ENCODE measurements around the gene TMEM156. TPM values are rescaled to one million over a fixed set of nuclear protein-coding genes. Genes with fewer than 3 reads are reported as not detected.

TMEM156 gene
- total and polyA plus RNA-seq, 2 donors (not counting 3 experiments of a cell fraction or from before 2014, with no cell fraction given) = 0.39 to 1.00 TPM

- Histone ChIP-seq H4K20me1 (replicated peaks; ENCODE audit: control insufficient read depth, extremely low read depth, insufficient read depth, low read length) (no peaks in the 10 kb centered on the region), H3K9me3 (replicated peaks; ENCODE audit: control insufficient read depth, insufficient read depth, low read length) (no peaks in the 10 kb centered on the region), H3K36me3 (ENCODE audit: control insufficient read depth in 2 of 2, extremely low read depth in 1 of 2, insufficient read depth in 2 of 2, low read length in 2 of 2) (no peaks in the 10 kb centered on the region), H2AFZ (ENCODE audit: low read depth, low read length) (no peak overlapping the region), H3K4me3 (replicated peaks in 1 of 3; ENCODE audit: insufficient read depth in 1 of 3, low read depth in 1 of 3, low read length in 3 of 3) (no peak overlapping the region), H3K79me2 (ENCODE audit: control insufficient read depth, insufficient read depth, low read length) (peaks cover 10% of the 10 kb centered on the region), H3K4me1 (ENCODE audit: control insufficient read depth, extremely low read depth, insufficient read depth, low read length) (peaks cover 10% of the 10 kb centered on the region), H3K27ac (ENCODE audit: insufficient read depth, low read depth, low read length) (no peak overlapping the region), H3K27me3 (ENCODE audit: control insufficient read depth in 2 of 2, insufficient read depth in 2 of 2, low read length in 2 of 2) (no peaks in the 10 kb centered on the region), H3K9ac (replicated peaks; ENCODE audit: extremely low read depth, insufficient read depth, low read length) (no peak overlapping the region), H3K9me1 (replicated peaks; ENCODE audit: control insufficient read depth, extremely low read depth, insufficient read depth, low read length) (no peaks in the 10 kb centered on the region), H3K4me2 (ENCODE audit: insufficient read depth, low read length) (no peak overlapping the region)
- intact Hi-C loops (cut with micrococcal nuclease) = no loop called here
- dilution Hi-C loops (cut with MboI; ENCODE audit: extremely low pct_ligation_motif_present, low sequenced_read_pairs) = no loop called here
- no TSS peak for BruUV-seq (replicated peaks)
- ChIA-PET CTCF (no interaction called here), POLR2A (interaction anchor here (0.7 kb wide), 1 partner anchor 24 kb away, joined by 3 read pairs; no protein-coding TSS in a partner anchor)
- DNase-seq (ENCODE audit: low read depth, low spot score) = no peak
- no peak for FAIRE-seq
- no peak for TF ChIP-seq POLR2AphosphoS5 (IDR thresholded peaks at IDR 0.05; ENCODE audit: insufficient read depth, low read depth, low read length)
- TF ChIP-seq MYC (IDR thresholded peaks at IDR 0.05; ENCODE audit: low read depth, low read length) = no peak
- TF ChIP-seq, protein P1, sequence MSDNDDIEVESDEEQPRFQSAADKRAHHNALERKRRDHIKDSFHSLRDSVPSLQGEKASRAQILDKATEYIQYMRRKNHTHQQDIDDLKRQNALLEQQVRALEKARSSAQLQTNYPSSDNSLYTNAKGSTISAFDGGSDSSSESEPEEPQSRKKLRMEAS (IDR thresholded peaks at IDR 0.05; ENCODE audit: insufficient read depth, insufficient read length) = no peak
- TF ChIP-seq, protein P2, sequence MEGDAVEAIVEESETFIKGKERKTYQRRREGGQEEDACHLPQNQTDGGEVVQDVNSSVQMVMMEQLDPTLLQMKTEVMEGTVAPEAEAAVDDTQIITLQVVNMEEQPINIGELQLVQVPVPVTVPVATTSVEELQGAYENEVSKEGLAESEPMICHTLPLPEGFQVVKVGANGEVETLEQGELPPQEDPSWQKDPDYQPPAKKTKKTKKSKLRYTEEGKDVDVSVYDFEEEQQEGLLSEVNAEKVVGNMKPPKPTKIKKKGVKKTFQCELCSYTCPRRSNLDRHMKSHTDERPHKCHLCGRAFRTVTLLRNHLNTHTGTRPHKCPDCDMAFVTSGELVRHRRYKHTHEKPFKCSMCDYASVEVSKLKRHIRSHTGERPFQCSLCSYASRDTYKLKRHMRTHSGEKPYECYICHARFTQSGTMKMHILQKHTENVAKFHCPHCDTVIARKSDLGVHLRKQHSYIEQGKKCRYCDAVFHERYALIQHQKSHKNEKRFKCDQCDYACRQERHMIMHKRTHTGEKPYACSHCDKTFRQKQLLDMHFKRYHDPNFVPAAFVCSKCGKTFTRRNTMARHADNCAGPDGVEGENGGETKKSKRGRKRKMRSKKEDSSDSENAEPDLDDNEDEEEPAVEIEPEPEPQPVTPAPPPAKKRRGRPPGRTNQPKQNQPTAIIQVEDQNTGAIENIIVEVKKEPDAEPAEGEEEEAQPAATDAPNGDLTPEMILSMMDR (IDR thresholded peaks at IDR 0.05; ENCODE audit: extremely low read depth in 1 of 2, insufficient read depth in 1 of 2, low read depth in 1 of 2, low read length in 2 of 2) = no peak
- TF ChIP-seq EZH2 (IDR thresholded peaks at IDR 0.05; ENCODE audit: borderline replicate concordance, low read depth, low read length, severe bottlenecking) = no peak
- TF ChIP-seq FOS (IDR thresholded peaks at IDR 0.05; ENCODE audit: borderline replicate concordance, insufficient read depth, low read length) = no peak
- no peak for TF ChIP-seq POLR2A (IDR thresholded peaks at IDR 0.05; ENCODE audit: low read depth, low read length)
- TF ChIP-seq JUN (IDR thresholded peaks at IDR 0.05; ENCODE audit: borderline replicate concordance, insufficient read depth, insufficient read length, low read depth) = no peak
- no peak for TF ChIP-seq GATA2 (IDR thresholded peaks at IDR 0.05; ENCODE audit: insufficient read depth, insufficient read length, low read depth, low read length)
Observed at GRCh38 chr4:39067451-39067850, 35.2 kb upstream of the TMEM156 start.
